Neural cell (in vitro differentiated cells): ENCODE data around the gene SLC35B2. TPM values are rescaled to one million over a fixed set of nuclear protein-coding genes. Genes with fewer than 3 reads are reported as not detected.

Source experiments
- H2AFZ ChIP-seq: fragments of 200-600, 300-800 bp; sonication (generic), shearing (Covaris generic); 2 replicates; pipeline ENCODE4 v1.6.0; 2014; ENCODE audit warnings: low read depth, mild to moderate bottlenecking, antibody characterized with exemption, low read length, moderate library complexity
- H3F3A ChIP-seq: fragments of 200-600 bp; shearing (Covaris generic); 2 replicates; pipeline ENCODE4 v1.6.1; 2016; ENCODE audit warnings: mild to moderate bottlenecking, moderate library complexity, mixed read lengths, antibody characterized with exemption, low read length; ENCODE audit not compliant: insufficient read depth, poor library complexity, severe bottlenecking
- H3K27ac ChIP-seq: fragments of 200-600, 300-800 bp; sonication (generic), shearing (Covaris generic); 2 replicates; pipeline ENCODE4 v1.5.1; 2014; ENCODE audit warnings: mild to moderate bottlenecking, low read length, moderate library complexity
- H3K27me3 ChIP-seq: fragments of 300-800, 200-600 bp; sonication (generic), shearing (Covaris generic); 2 replicates; pipeline ENCODE4 v1.6.0; 2014; ENCODE audit warnings: mild to moderate bottlenecking, low read depth, low read length, moderate library complexity; ENCODE audit not compliant: insufficient read depth
- H3K36me3 ChIP-seq: fragments of 300-800, 200-600 bp; sonication (generic), shearing (Covaris generic); 2 replicates; pipeline ENCODE4 v1.5.1; 2014; ENCODE audit warnings: mild to moderate bottlenecking, antibody characterized with exemption, low read length, moderate library complexity; ENCODE audit not compliant: insufficient read depth
- H3K4me2 ChIP-seq: fragments of 300-800, 200-600 bp; sonication (generic), shearing (Covaris generic); 2 replicates; pipeline ENCODE4 v1.6.0; 2014; ENCODE audit warnings: mild to moderate bottlenecking, low read length
- H3K4me3 ChIP-seq: fragments of 300-800, 200-600 bp; sonication (generic), shearing (Covaris generic); 2 replicates; pipeline ENCODE4 v1.5.1; 2014; ENCODE audit warnings: mild to moderate bottlenecking, low read length, moderate library complexity
- H3K79me2 ChIP-seq: fragments of 200-600 bp; shearing (Covaris generic); replicated peaks from 2 replicates; pipeline ENCODE4 v1.6.0; 2014; ENCODE audit warnings: mild to moderate bottlenecking, low read length, moderate library complexity; ENCODE audit not compliant: insufficient read depth
- H3K9ac ChIP-seq: fragments of 300-800, 200-600 bp; sonication (generic), shearing (Covaris generic); 2 replicates; pipeline ENCODE4 v1.6.1; 2016; ENCODE audit warnings: mild to moderate bottlenecking, low read length, mixed read lengths
- H3K9me2 ChIP-seq: fragments of 200-600 bp; shearing (Covaris generic); 2 replicates; pipeline ENCODE4 v1.6.1; 2016; ENCODE audit warnings: mild to moderate bottlenecking, low read length, mixed read lengths; ENCODE audit not compliant: insufficient read depth
- H3K9me3 ChIP-seq: fragments of 200-600, 300-800 bp; sonication (generic), shearing (Covaris generic); 2 replicates; pipeline ENCODE4 v1.6.1; 2016; ENCODE audit warnings: mild to moderate bottlenecking, mixed run types, low read length, moderate library complexity, mixed read lengths
- H4K20me1 ChIP-seq: fragments of 200-600 bp; shearing (Covaris generic); 2 replicates; pipeline ENCODE4 v1.6.1; 2016; ENCODE audit warnings: mild to moderate bottlenecking, mixed run types; ENCODE audit not compliant: insufficient read depth
- EP300 ChIP-seq: fragments of 450-650 bp; conservative IDR thresholded peaks from 2 replicates; pipeline ENCODE4 v1.6.1; 2014; ENCODE audit warnings: antibody characterized with exemption, mild to moderate bottlenecking, moderate library complexity; ENCODE audit not compliant: poor library complexity, severe bottlenecking
- EZH2 ChIP-seq: fragments of 200-600, 300-800 bp; shearing (Covaris generic), sonication (generic); IDR thresholded peaks from 2 replicates; pipeline ENCODE4 v1.6.1; 2014; ENCODE audit warnings: antibody characterized with exemption, low read length, borderline replicate concordance, mild to moderate bottlenecking; ENCODE audit not compliant: insufficient read depth, poor library complexity, severe bottlenecking
- MXI1 ChIP-seq: fragments of 450-650 bp; conservative IDR thresholded peaks from 2 replicates; pipeline ENCODE4 v1.6.1; 2014; ENCODE audit warnings: antibody characterized with exemption, mild to moderate bottlenecking; ENCODE audit not compliant: poor library complexity, severe bottlenecking
- POLR2AphosphoS5 ChIP-seq: IDR thresholded peaks from 2 replicates; pipeline ENCODE4 v1.6.1; 2012
- RAD21 ChIP-seq: fragments of 450-650 bp; conservative IDR thresholded peaks from 2 replicates; pipeline ENCODE4 v1.6.1; 2014; ENCODE audit warnings: antibody characterized with exemption, mild to moderate bottlenecking, moderate library complexity
- SMC3 ChIP-seq: fragments of 450-650 bp; conservative IDR thresholded peaks from 2 replicates; pipeline ENCODE4 v1.6.1; 2014; ENCODE audit warnings: antibody characterized with exemption, mild to moderate bottlenecking, moderate library complexity; ENCODE audit not compliant: poor library complexity
- TAF1 ChIP-seq: IDR thresholded peaks from 2 replicates; pipeline ENCODE4 v1.6.1; 2012; ENCODE audit warnings: low read depth
- polyA plus RNA-seq: library from polyadenylated mRNA; depleted of rRNA; stranded (reverse); fragments of >200 nt; gene quantifications from 2 replicates; pipeline ENCODE4 v1.2.3, GENCODE V29; 2014
- TF ChIP-seq, protein P1 (sequence below): fragments of 450-650 bp; IDR thresholded peaks from 2 replicates; pipeline ENCODE4 v1.5.1; 2014; ENCODE audit warnings: antibody characterized with exemption, mild to moderate bottlenecking, moderate library complexity; ENCODE audit not compliant: poor library complexity, severe bottlenecking
- TF ChIP-seq, protein P2 (sequence below): IDR thresholded peaks from 2 replicates; pipeline ENCODE4 v1.6.1; 2012; ENCODE audit warnings: borderline replicate concordance

Gene SLC35B2
- polyA plus RNA-seq, 1 donor from 2014 or later: 44.5 TPM

DNA sequence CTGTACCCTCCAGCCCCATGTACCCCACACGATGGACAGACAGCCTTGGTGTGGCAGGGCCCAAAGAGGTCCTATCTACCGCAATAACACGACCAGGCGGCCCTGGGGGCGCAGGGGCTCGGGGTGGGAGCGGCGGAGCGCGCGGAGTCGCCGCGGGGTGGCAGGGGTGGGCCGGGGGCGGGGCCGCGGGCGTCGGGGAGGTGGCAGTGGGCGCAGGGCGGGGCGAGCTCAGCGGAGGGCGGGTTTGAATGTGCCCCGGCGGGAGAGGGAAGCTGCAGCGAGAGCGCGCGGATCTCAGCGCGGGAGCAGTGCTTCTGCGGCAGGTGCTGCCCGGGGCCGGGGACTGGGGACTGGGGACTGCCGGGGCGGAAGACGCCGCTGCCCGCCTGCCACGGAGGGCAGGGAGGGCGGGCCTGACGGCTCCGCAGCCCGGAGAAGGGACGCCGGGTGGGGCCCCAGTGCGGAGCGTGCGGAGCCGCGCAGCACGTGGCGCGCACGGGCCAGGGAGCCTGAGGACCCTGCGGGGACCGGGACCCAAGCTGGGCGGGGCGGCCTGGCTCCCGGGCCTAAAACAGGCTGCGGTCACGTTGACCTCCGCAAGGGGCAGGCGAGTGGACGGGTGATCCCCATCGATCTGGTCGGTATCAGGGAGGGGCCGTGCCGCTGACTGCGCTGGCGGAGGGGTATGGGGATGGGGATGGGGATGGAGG, 33.9 kb downstream of the SLC35B2 start, which contains the start of gene SLC29A1:
Gene SLC29A1 (plus strand): TSS at position 277 of the 710 bp plus-strand sequence. CDS start 3,719 bp downstream, outside the sequence.
- Histone ChIP-seq H3K79me2 (peaks cover 3% of the 10 kb centered on the region), H3K4me3 (peak within 1 kb of the TSS; percentile 77), H3F3A (no peaks in the 10 kb centered on the region), H4K20me1 (no peaks in the 10 kb centered on the region), H3K9ac (peak within 1 kb of the TSS; percentile 55), H3K9me2 (no peaks in the 10 kb centered on the region), H3K36me3 (no peaks in the 10 kb centered on the region), H3K9me3 (no peaks in the 10 kb centered on the region), H3K27me3 (peaks cover 4% of the 10 kb centered on the region), H2AFZ (peak within 1 kb of the TSS; percentile 54), H3K4me2 (peak within 1 kb of the TSS; percentile 80), H3K27ac (peak within 1 kb of the TSS; percentile 9)
- no peak for TF ChIP-seq EZH2
- peak; percentile 96 for TF ChIP-seq MXI1
- peak; percentile 57 for TF ChIP-seq POLR2AphosphoS5
- TF ChIP-seq SMC3: no peak

DNA sequence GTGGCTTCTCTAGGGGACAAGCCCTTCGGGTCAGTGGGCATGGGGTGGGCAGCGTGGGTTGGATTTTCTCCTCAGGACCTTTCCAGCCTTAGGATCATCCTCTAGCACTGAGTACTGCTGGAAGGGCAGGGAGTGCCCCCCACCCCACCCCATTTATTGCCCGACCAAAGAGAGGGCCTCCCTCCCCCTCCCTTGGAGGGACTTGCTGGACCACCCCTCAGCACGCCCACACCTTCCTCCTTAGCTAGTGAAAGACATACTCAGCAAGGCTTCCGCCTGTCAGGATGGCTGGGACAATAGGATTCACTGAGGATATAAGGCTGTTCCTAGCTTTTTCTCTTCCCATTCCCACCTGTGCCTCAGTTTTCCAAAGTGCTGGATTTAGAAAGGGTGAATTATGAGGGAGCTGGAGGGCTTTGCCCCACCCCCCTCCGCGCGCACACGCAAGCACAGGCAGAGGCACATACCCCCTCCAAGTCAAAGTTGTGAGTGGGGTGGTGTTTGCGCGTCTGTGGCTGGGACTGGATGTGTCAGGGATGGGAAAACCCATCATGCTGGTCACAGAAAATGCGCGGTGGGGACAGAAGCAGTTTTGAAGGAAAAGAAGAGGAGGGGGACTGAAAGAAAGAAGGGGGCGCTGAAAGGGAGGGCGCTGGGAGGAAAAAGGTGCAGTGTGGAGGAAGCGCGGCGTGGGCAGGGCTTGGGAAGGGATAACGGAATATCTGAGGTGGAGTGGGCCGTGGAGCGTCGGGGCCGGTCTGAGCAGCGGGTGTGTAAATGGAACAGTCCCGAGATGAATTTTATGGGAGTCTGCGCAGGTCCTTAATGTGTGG, 34.6 kb downstream of the SLC35B2 start:
- Histone ChIP-seq H3K4me3 (peak overlapping the region; percentile 77), H3F3A (no peaks in the 10 kb centered on the region), H3K9ac (peak overlapping the region; percentile 50), H3K79me2 (peaks cover 3% of the 10 kb centered on the region), H3K9me3 (no peaks in the 10 kb centered on the region), H2AFZ (peak overlapping the region; percentile 54), H3K4me2 (peak overlapping the region; percentile 39), H3K27ac (peak overlapping the region; percentile 9), H3K27me3 (peaks cover 4% of the 10 kb centered on the region), H4K20me1 (no peaks in the 10 kb centered on the region), H3K36me3 (no peaks in the 10 kb centered on the region), H3K9me2 (no peaks in the 10 kb centered on the region)
- TF ChIP-seq, protein P1, sequence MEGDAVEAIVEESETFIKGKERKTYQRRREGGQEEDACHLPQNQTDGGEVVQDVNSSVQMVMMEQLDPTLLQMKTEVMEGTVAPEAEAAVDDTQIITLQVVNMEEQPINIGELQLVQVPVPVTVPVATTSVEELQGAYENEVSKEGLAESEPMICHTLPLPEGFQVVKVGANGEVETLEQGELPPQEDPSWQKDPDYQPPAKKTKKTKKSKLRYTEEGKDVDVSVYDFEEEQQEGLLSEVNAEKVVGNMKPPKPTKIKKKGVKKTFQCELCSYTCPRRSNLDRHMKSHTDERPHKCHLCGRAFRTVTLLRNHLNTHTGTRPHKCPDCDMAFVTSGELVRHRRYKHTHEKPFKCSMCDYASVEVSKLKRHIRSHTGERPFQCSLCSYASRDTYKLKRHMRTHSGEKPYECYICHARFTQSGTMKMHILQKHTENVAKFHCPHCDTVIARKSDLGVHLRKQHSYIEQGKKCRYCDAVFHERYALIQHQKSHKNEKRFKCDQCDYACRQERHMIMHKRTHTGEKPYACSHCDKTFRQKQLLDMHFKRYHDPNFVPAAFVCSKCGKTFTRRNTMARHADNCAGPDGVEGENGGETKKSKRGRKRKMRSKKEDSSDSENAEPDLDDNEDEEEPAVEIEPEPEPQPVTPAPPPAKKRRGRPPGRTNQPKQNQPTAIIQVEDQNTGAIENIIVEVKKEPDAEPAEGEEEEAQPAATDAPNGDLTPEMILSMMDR: no peak
- TF ChIP-seq MXI1 (no peak), RAD21 (no peak), TAF1 (no peak), EP300 (no peak), EZH2 (no peak)
- TF ChIP-seq, protein P2, sequence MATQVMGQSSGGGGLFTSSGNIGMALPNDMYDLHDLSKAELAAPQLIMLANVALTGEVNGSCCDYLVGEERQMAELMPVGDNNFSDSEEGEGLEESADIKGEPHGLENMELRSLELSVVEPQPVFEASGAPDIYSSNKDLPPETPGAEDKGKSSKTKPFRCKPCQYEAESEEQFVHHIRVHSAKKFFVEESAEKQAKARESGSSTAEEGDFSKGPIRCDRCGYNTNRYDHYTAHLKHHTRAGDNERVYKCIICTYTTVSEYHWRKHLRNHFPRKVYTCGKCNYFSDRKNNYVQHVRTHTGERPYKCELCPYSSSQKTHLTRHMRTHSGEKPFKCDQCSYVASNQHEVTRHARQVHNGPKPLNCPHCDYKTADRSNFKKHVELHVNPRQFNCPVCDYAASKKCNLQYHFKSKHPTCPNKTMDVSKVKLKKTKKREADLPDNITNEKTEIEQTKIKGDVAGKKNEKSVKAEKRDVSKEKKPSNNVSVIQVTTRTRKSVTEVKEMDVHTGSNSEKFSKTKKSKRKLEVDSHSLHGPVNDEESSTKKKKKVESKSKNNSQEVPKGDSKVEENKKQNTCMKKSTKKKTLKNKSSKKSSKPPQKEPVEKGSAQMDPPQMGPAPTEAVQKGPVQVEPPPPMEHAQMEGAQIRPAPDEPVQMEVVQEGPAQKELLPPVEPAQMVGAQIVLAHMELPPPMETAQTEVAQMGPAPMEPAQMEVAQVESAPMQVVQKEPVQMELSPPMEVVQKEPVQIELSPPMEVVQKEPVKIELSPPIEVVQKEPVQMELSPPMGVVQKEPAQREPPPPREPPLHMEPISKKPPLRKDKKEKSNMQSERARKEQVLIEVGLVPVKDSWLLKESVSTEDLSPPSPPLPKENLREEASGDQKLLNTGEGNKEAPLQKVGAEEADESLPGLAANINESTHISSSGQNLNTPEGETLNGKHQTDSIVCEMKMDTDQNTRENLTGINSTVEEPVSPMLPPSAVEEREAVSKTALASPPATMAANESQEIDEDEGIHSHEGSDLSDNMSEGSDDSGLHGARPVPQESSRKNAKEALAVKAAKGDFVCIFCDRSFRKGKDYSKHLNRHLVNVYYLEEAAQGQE: peak; percentile 42
